Endothelial cell of umbilical vein (primary cell): ENCODE results near the gene LCN9. TPM values are rescaled to one million over a fixed set of nuclear protein-coding genes. Genes with fewer than 3 reads are reported as not detected.
"Not testable (repeated sequence)": the region's sequence is repeated elsewhere in the genome, so short reads cannot be mapped to it uniquely, and the experiment has no call there.

Experiments
- BruUV-seq: library from RNA; stranded (reverse); fragments of 400-500 nt; replicated peaks from 2 replicates; lab custom pipeline; 2021; lab: Mats Ljungman, UMichigan
- CTCF ChIA-PET: fragments of 300-600, 350-600 bp; sonication (Branson Sonifier 250); formaldehyde crosslinking; loops from one replicate; lab custom pipeline; 2021; ENCODE audit warnings: antibody characterized with exemption, inconsistent platforms; lab: Charles Lee
- POLR2A ChIA-PET: fragments of 300-600, 350-600 bp; sonication (Branson Sonifier 250); formaldehyde crosslinking; loops from one replicate; lab custom pipeline; 2021; ENCODE audit warnings: antibody characterized with exemption, inconsistent platforms; lab: Charles Lee
- DNase-seq: peaks from one replicate; pipeline ENCODE4 v3.0.0-alpha.2; 2011; ENCODE audit warnings: low read depth, low spot score
- FAIRE-seq: peaks from 2 replicates; lab custom pipeline; 2011; peaks lifted over from hg19 to GRCh38; lab: Jason Lieb, UNC
- H2AFZ ChIP-seq: 2 replicates; pipeline ENCODE4 v1.6.0; 2012; ENCODE audit warnings: low read depth, low read length, control low read depth, inconsistent platforms
- H3K27ac ChIP-seq: 2 replicates; pipeline ENCODE4 v1.5.1; 2011; ENCODE audit warnings: low read depth, mild to moderate bottlenecking, control low read depth, low read length, moderate library complexity; ENCODE audit not compliant: insufficient read depth
- H3K27me3 ChIP-seq, 2 experiments: 2 replicates each; pipeline versions ENCODE4 v1.6.0 to v1.6.1; 2011; ENCODE audit warnings: low read length in 2 of 2, mixed read lengths in 1 of 2; ENCODE audit not compliant: control insufficient read depth in 2 of 2, insufficient read depth in 2 of 2
- H3K36me3 ChIP-seq, 2 experiments: 2 replicates in 1 of 2; 3 replicates in 1 of 2; pipeline ENCODE4 v1.5.1; 2011; ENCODE audit warnings: low read length in 2 of 2, mild to moderate bottlenecking in 1 of 2, moderate library complexity in 1 of 2; ENCODE audit not compliant: control insufficient read depth in 2 of 2, insufficient read depth in 2 of 2; ENCODE audit errors: extremely low read depth in 1 of 2
- H3K4me1 ChIP-seq: 3 replicates; pipeline ENCODE4 v1.5.1; 2011; ENCODE audit warnings: mild to moderate bottlenecking, low read length; ENCODE audit not compliant: control insufficient read depth, insufficient read depth; ENCODE audit errors: extremely low read depth
- H3K4me2 ChIP-seq: 2 replicates; pipeline ENCODE4 v1.6.1; 2011; ENCODE audit warnings: low read length, control low read depth, mixed read lengths; ENCODE audit not compliant: insufficient read depth
- H3K4me3 ChIP-seq, 3 experiments: fragments of 200-600 bp in 1 of 3; sonication (generic), shearing (Covaris generic) in 1 of 3; replicated peaks in 1 of 3; 2 replicates each; pipeline ENCODE4 v1.5.1; 2011 to 2016; ENCODE audit warnings: control low read depth in 3 of 3, low read length in 3 of 3, mild to moderate bottlenecking in 2 of 3, inconsistent platforms in 1 of 3, low read depth in 1 of 3, moderate library complexity in 1 of 3; ENCODE audit not compliant: insufficient read depth in 1 of 3
- H3K79me2 ChIP-seq: 2 replicates; pipeline ENCODE4 v1.6.0; 2012; ENCODE audit warnings: low read length, inconsistent platforms; ENCODE audit not compliant: control insufficient read depth, insufficient read depth
- H3K9ac ChIP-seq: replicated peaks from 2 replicates; pipeline ENCODE3; 2011; ENCODE audit warnings: low read length, control low read depth; ENCODE audit not compliant: insufficient read depth; ENCODE audit errors: extremely low read depth
- H3K9me1 ChIP-seq: replicated peaks from 3 replicates; pipeline ENCODE4 v1.6.0; 2011; ENCODE audit warnings: mild to moderate bottlenecking, low read length; ENCODE audit not compliant: control insufficient read depth, insufficient read depth; ENCODE audit errors: extremely low read depth
- H3K9me3 ChIP-seq: replicated peaks from 2 replicates; pipeline ENCODE4 v1.5.1; 2012; ENCODE audit warnings: low read length, inconsistent platforms; ENCODE audit not compliant: control insufficient read depth, insufficient read depth
- H4K20me1 ChIP-seq: replicated peaks from 2 replicates; pipeline ENCODE3; 2011; ENCODE audit warnings: mild to moderate bottlenecking, low read length; ENCODE audit not compliant: control insufficient read depth, insufficient read depth; ENCODE audit errors: extremely low read depth
- CTCF ChIP-seq, 2 donors: IDR thresholded peaks; 1 replicate in 1 of 2; 2 replicates in 1 of 2; pipeline ENCODE4 v1.5.1; 2011; ENCODE audit warnings: low read length in 2 of 2, mild to moderate bottlenecking in 2 of 2, moderate library complexity in 2 of 2, control low read depth in 1 of 2, inconsistent platforms in 1 of 2, low read depth in 1 of 2; ENCODE audit not compliant: insufficient read depth in 1 of 2; ENCODE audit errors: extremely low read depth in 1 of 2
- EZH2 ChIP-seq: IDR thresholded peaks from 2 replicates; pipeline ENCODE4 v1.6.1; 2012; ENCODE audit warnings: borderline replicate concordance, low read depth, mild to moderate bottlenecking, moderate library complexity, low read length, inconsistent platforms; ENCODE audit not compliant: severe bottlenecking
- FOS ChIP-seq: IDR thresholded peaks from 2 replicates; pipeline ENCODE4 v1.6.1; 2011; ENCODE audit warnings: mild to moderate bottlenecking, low read length, moderate library complexity, borderline replicate concordance; ENCODE audit not compliant: insufficient read depth
- GATA2 ChIP-seq: IDR thresholded peaks from 2 replicates; pipeline ENCODE4 v1.7.0; 2011; ENCODE audit warnings: low read depth, mild to moderate bottlenecking, moderate library complexity, mixed read lengths, low read length; ENCODE audit not compliant: insufficient read length, insufficient read depth
- JUN ChIP-seq: IDR thresholded peaks from 2 replicates; pipeline ENCODE4 v1.6.1; 2011; ENCODE audit warnings: borderline replicate concordance, low read depth; ENCODE audit not compliant: insufficient read length, insufficient read depth
- MAX ChIP-seq: IDR thresholded peaks from 2 replicates; pipeline ENCODE4 v1.6.1; 2011; ENCODE audit not compliant: insufficient read depth, insufficient read length
- MYC ChIP-seq: IDR thresholded peaks from one replicate; pipeline ENCODE4 v1.6.1; 2011; ENCODE audit warnings: mild to moderate bottlenecking, low read depth, low read length
- POLR2A ChIP-seq: IDR thresholded peaks from 2 replicates; pipeline ENCODE4 v1.6.1; 2012; ENCODE audit warnings: low read depth, mild to moderate bottlenecking, control low read depth, low read length
- POLR2AphosphoS5 ChIP-seq: IDR thresholded peaks from 2 replicates; pipeline ENCODE4 v1.6.1; 2012; ENCODE audit warnings: low read depth, mild to moderate bottlenecking, control low read depth, low read length, moderate library complexity; ENCODE audit not compliant: insufficient read depth
- dilution Hi-C: fragments of 300-500 bp; cut with MboI; formaldehyde crosslinking; loops from one replicate; pipeline ENCODE4 v1.15.0; 2019; ENCODE audit warnings: low sequenced_read_pairs; ENCODE audit not compliant: extremely low pct_ligation_motif_present
- intact Hi-C: fragments of 100-400 bp; cut with micrococcal nuclease; formaldehyde crosslinking; loops from one replicate; pipeline ENCODE4 v1.10.0; 2022
- polyA plus RNA-seq, 4 experiments: library from polyadenylated mRNA; depleted of rRNA in 3 of 4; stranded (reverse) in 3 of 4; unstranded in 1 of 4; fragments of >200 nt; gene quantifications; 2 replicates each; pipeline versions ENCODE4 v1.2.1 to v1.2.3, GENCODE V29; 2011 to 2012; ENCODE audit warnings: missing spikeins in 1 of 4
- total RNA-seq: library from RNA; stranded (reverse); gene quantifications from 2 replicates; pipeline ENCODE4 v1.2.3, GENCODE V29; 2021

Gene LCN9
- total and polyA plus RNA-seq, 2 donors (not counting 3 experiments of a cell fraction or from before 2014, with no cell fraction given): not detected

- Histone ChIP-seq H3K79me2 (no peaks in the 10 kb centered on the region), H2AFZ (no peak overlapping the region), H3K27me3 (no peaks in the 10 kb centered on the region), H3K36me3 (no peaks in the 10 kb centered on the region), H3K9me1 (no peaks in the 10 kb centered on the region), H3K9ac (no peak overlapping the region), H3K4me3 (no peak overlapping the region), H3K27ac (no peak overlapping the region), H4K20me1 (no peaks in the 10 kb centered on the region), H3K9me3 (no peaks in the 10 kb centered on the region), H3K4me2 (no peak overlapping the region), H3K4me1 (no peaks in the 10 kb centered on the region)
- no TSS peak for BruUV-seq
- TF ChIP-seq MYC (no peak), POLR2A (no peak), GATA2 (no peak), EZH2 (no peak), JUN (no peak), POLR2AphosphoS5 (no peak), FOS (no peak), MAX (no peak), CTCF (IDR thresholded peaks at IDR 0.05; ENCODE audit: extremely low read depth in 1 of 2, insufficient read depth in 1 of 2, low read depth in 1 of 2, low read length in 2 of 2) (no peak)
- intact Hi-C loops (no loop called here), dilution Hi-C loops (no loop called here)
- DNase-seq (no peak), FAIRE-seq (no peak)
- POLR2A ChIA-PET: no interaction called here
- CTCF ChIA-PET: interaction anchor here (0.9 kb wide), 1 partner anchor 8 kb away, joined by 3 read pairs; no protein-coding TSS in a partner anchor
These were observed 4.4 kb downstream of the LCN9 start for GRCh38 chr9:135667463-135668001.

GRCh38 chr9:135669018-135669417 lies 5.9 kb downstream of the LCN9 start:
- H4K20me1 ChIP-seq, H2AFZ ChIP-seq, FAIRE-seq, H3K9me3 ChIP-seq, H3K9ac ChIP-seq, H3K36me3 ChIP-seq, H3K9me1 ChIP-seq, H3K27ac ChIP-seq, POLR2A ChIA-PET, CTCF ChIA-PET, dilution Hi-C loops, H3K4me2 ChIP-seq, intact Hi-C loops, DNase-seq, BruUV-seq, H3K79me2 ChIP-seq, H3K4me1 ChIP-seq, H3K4me3 ChIP-seq, H3K27me3 ChIP-seq: not testable (repeated sequence)
